Neural progenitor cell (in vitro differentiated cells): ENCODE data around the gene ARHGAP19.

ENCODE experiments used
- EZH2 ChIP-seq: fragments of 200-600 bp; sonication (generic); IDR thresholded peaks from 2 replicates; pipeline ENCODE4 v1.6.1; 2017; ENCODE audit warnings: antibody characterized with exemption, mild to moderate bottlenecking, moderate library complexity
- EZH2phosphoT487 ChIP-seq: fragments of 200-600 bp; sonication (generic); IDR thresholded peaks from 2 replicates; pipeline ENCODE4 v1.6.1; 2017; ENCODE audit warnings: antibody characterized with exemption
- TF ChIP-seq, protein P1 (sequence below): fragments of 200-600 bp; sonication (generic); IDR thresholded peaks from 2 replicates; pipeline ENCODE4 v1.5.1; 2017; ENCODE audit warnings: antibody characterized with exemption, mild to moderate bottlenecking

DNA sequence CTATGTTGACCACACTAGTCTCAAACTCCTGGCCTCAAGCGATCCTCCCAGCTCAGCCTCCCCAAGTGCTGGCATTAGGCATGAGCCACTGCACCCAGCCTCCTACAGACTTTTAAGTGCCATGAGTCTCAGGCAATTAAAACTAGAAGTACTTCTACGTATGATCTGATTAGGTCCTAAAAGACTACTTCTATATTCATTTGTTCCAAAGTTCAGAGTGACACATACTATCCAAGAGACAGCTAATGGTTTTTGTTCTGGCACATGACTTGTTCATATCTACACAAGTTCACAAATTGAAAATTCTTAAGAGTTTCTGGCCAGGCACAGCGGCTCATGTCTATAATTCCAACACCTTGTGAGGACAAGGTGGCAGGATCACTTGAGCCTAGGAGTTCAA, 11.7 kb downstream of the ARHGAP19 start:
- TF ChIP-seq, protein P1, sequence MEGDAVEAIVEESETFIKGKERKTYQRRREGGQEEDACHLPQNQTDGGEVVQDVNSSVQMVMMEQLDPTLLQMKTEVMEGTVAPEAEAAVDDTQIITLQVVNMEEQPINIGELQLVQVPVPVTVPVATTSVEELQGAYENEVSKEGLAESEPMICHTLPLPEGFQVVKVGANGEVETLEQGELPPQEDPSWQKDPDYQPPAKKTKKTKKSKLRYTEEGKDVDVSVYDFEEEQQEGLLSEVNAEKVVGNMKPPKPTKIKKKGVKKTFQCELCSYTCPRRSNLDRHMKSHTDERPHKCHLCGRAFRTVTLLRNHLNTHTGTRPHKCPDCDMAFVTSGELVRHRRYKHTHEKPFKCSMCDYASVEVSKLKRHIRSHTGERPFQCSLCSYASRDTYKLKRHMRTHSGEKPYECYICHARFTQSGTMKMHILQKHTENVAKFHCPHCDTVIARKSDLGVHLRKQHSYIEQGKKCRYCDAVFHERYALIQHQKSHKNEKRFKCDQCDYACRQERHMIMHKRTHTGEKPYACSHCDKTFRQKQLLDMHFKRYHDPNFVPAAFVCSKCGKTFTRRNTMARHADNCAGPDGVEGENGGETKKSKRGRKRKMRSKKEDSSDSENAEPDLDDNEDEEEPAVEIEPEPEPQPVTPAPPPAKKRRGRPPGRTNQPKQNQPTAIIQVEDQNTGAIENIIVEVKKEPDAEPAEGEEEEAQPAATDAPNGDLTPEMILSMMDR = no peak
- TF ChIP-seq EZH2 (no peak), EZH2phosphoT487 (no peak)
